ENCODE measurements around the gene UBE2E2. TPM values are rescaled to one million over a fixed set of nuclear protein-coding genes. Genes with fewer than 3 reads are reported as not detected.
A peak's percentile ranks its signal among the peaks of the same experiment; 100 is the strongest.

UBE2E2 gene
- total RNA-seq, 1 experiment from 2014 or later = 54.9 TPM

- Mint-ChIP-seq H3K4me3 (no peak overlapping the region), H3K27ac (no peak overlapping the region), H3K36me3 (no peaks in the 10 kb centered on the region), H3K4me1 (peaks cover 34% of the 10 kb centered on the region), H3K9me3 (no peaks in the 10 kb centered on the region), H3K27me3 (ENCODE audit: low read depth) (no peaks in the 10 kb centered on the region)
- ChIA-PET CTCF (interaction anchor here (1.5 kb wide), 1 partner anchor 10 kb away, joined by 4 read pairs; no protein-coding TSS in a partner anchor), POLR2A (no interaction called here)
- peak; percentile 29 for DNase-seq (ENCODE audit: low spot score)
- TF ChIP-seq FOXP1 (CRISPR knock-in tag; IDR thresholded peaks at IDR 0.05; ENCODE audit: borderline replicate concordance) (no peak), ZNF121 (CRISPR knock-in tag; IDR thresholded peaks at IDR 0.05) (no peak), ETV6 (CRISPR knock-in tag; IDR thresholded peaks at IDR 0.05) (no peak)
- TF ChIP-seq, protein P1, sequence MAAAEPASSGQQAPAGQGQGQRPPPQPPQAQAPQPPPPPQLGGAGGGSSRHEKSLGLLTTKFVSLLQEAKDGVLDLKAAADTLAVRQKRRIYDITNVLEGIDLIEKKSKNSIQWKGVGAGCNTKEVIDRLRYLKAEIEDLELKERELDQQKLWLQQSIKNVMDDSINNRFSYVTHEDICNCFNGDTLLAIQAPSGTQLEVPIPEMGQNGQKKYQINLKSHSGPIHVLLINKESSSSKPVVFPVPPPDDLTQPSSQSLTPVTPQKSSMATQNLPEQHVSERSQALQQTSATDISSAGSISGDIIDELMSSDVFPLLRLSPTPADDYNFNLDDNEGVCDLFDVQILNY (CRISPR knock-in tag; IDR thresholded peaks at IDR 0.05) = peak; percentile 34; the same call in 1 of the 2 replicates
- ATAC-seq = peak; percentile 64
Measured at GRCh38 chr3:23602971-23603370, 399.8 kb downstream of the UBE2E2 start.

GRCh38 chr3:23607184-23607847 lies 404.2 kb downstream of the UBE2E2 start:
- POLR2A ChIA-PET = interaction anchor here (1.0 kb wide), 1 partner anchor 103 kb away, joined by 3 read pairs; no protein-coding TSS in a partner anchor
- H3K4me3 Mint-ChIP-seq = no peak overlapping the region
- no peak overlapping the region for H3K27ac Mint-ChIP-seq
- H3K27me3 Mint-ChIP-seq (ENCODE audit: low read depth) = no peaks in the 10 kb centered on the region
- no peaks in the 10 kb centered on the region for H3K36me3 Mint-ChIP-seq
- H3K9me3 Mint-ChIP-seq = no peaks in the 10 kb centered on the region
- TF ChIP-seq ZNF423 (CRISPR knock-in tag; IDR thresholded peaks at IDR 0.05) (no peak), FOXP1 (CRISPR knock-in tag; IDR thresholded peaks at IDR 0.05; ENCODE audit: borderline replicate concordance) (no peak), SMAD4 (CRISPR knock-in tag; IDR thresholded peaks at IDR 0.05) (no peak), NFATC4 (CRISPR knock-in tag; IDR thresholded peaks at IDR 0.05) (no peak), RELA (CRISPR knock-in tag; IDR thresholded peaks at IDR 0.05; ENCODE audit: borderline replicate concordance) (no peak), HMGXB4 (CRISPR knock-in tag; IDR thresholded peaks at IDR 0.05) (no peak), CBFB (CRISPR knock-in tag; IDR thresholded peaks at IDR 0.05; ENCODE audit: low read depth) (no peak), ERG (CRISPR knock-in tag; IDR thresholded peaks at IDR 0.05) (no peak), JUN (CRISPR knock-in tag; IDR thresholded peaks at IDR 0.05) (no peak), SOX15 (CRISPR knock-in tag; IDR thresholded peaks at IDR 0.05) (no peak)
- TF ChIP-seq, protein P2, sequence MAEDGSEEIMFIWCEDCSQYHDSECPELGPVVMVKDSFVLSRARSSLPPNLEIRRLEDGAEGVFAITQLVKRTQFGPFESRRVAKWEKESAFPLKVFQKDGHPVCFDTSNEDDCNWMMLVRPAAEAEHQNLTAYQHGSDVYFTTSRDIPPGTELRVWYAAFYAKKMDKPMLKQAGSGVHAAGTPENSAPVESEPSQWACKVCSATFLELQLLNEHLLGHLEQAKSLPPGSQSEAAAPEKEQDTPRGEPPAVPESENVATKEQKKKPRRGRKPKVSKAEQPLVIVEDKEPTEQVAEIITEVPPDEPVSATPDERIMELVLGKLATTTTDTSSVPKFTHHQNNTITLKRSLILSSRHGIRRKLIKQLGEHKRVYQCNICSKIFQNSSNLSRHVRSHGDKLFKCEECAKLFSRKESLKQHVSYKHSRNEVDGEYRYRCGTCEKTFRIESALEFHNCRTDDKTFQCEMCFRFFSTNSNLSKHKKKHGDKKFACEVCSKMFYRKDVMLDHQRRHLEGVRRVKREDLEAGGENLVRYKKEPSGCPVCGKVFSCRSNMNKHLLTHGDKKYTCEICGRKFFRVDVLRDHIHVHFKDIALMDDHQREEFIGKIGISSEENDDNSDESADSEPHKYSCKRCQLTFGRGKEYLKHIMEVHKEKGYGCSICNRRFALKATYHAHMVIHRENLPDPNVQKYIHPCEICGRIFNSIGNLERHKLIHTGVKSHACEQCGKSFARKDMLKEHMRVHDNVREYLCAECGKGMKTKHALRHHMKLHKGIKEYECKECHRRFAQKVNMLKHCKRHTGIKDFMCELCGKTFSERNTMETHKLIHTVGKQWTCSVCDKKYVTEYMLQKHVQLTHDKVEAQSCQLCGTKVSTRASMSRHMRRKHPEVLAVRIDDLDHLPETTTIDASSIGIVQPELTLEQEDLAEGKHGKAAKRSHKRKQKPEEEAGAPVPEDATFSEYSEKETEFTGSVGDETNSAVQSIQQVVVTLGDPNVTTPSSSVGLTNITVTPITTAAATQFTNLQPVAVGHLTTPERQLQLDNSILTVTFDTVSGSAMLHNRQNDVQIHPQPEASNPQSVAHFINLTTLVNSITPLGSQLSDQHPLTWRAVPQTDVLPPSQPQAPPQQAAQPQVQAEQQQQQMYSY (CRISPR knock-in tag; IDR thresholded peaks at IDR 0.05) = no peak
- ATAC-seq = no peak
- DNase-seq (ENCODE audit: low spot score) = no peak
- peaks cover 58% of the 10 kb centered on the region for H3K4me1 Mint-ChIP-seq
- CTCF ChIA-PET = interaction anchor here (0.6 kb wide), 1 partner anchor 154 kb away, joined by 4 read pairs; no protein-coding TSS in a partner anchor

GRCh38 chr3:23608650-23609049 lies 405.5 kb downstream of the UBE2E2 start:
- no peaks in the 10 kb centered on the region for H3K36me3 Mint-ChIP-seq
- ChIA-PET POLR2A (interaction anchor here (1.0 kb wide), 1 partner anchor 102 kb away, joined by 3 read pairs; no protein-coding TSS in a partner anchor), CTCF (no interaction called here)
- H3K9me3 Mint-ChIP-seq = no peaks in the 10 kb centered on the region
- ATAC-seq (peak; percentile 77), DNase-seq (ENCODE audit: low spot score) (no peak)
- peaks cover 53% of the 10 kb centered on the region for H3K4me1 Mint-ChIP-seq
- H3K27ac Mint-ChIP-seq = no peak overlapping the region
- no peaks in the 10 kb centered on the region for H3K27me3 Mint-ChIP-seq (ENCODE audit: low read depth)
- H3K4me3 Mint-ChIP-seq = no peak overlapping the region
- TF ChIP-seq ESRRA (CRISPR knock-in tag; IDR thresholded peaks at IDR 0.05; ENCODE audit: borderline replicate concordance) (no peak), NR3C1 (CRISPR knock-in tag; conservative IDR thresholded peaks at IDR 0.05; ENCODE audit: low read depth) (no peak), KAT7 (CRISPR knock-in tag; IDR thresholded peaks at IDR 0.05; ENCODE audit: borderline replicate concordance) (no peak), ZNF396 (CRISPR knock-in tag; IDR thresholded peaks at IDR 0.05; ENCODE audit: borderline replicate concordance) (no peak), ZNF281 (CRISPR knock-in tag; IDR thresholded peaks at IDR 0.05) (no peak), ZNF671 (CRISPR knock-in tag; IDR thresholded peaks at IDR 0.05) (no peak), USF2 (CRISPR knock-in tag; IDR thresholded peaks at IDR 0.05) (no peak)

Measured in WTC11 (cell line).